Measurements from ENCODE around the gene UMODL1.

The UMODL1 gene

GRCh38 chr21:42042651-42043050, 28.5 kb upstream of the UMODL1 start:
- no peak for DNase-seq (ENCODE audit: low read depth)
- TF ChIP-seq, protein P1, sequence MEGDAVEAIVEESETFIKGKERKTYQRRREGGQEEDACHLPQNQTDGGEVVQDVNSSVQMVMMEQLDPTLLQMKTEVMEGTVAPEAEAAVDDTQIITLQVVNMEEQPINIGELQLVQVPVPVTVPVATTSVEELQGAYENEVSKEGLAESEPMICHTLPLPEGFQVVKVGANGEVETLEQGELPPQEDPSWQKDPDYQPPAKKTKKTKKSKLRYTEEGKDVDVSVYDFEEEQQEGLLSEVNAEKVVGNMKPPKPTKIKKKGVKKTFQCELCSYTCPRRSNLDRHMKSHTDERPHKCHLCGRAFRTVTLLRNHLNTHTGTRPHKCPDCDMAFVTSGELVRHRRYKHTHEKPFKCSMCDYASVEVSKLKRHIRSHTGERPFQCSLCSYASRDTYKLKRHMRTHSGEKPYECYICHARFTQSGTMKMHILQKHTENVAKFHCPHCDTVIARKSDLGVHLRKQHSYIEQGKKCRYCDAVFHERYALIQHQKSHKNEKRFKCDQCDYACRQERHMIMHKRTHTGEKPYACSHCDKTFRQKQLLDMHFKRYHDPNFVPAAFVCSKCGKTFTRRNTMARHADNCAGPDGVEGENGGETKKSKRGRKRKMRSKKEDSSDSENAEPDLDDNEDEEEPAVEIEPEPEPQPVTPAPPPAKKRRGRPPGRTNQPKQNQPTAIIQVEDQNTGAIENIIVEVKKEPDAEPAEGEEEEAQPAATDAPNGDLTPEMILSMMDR (IDR thresholded peaks at IDR 0.05; ENCODE audit: control insufficient read depth, insufficient read depth, low read depth, low read length, missing control alignments): no peak
- no peak overlapping the region for H3K4me3 ChIP-seq (ENCODE audit: control insufficient read depth, low read depth, low read length)

- DNase-seq (ENCODE audit: low read depth): no peak
- TF ChIP-seq, protein P1 (IDR thresholded peaks at IDR 0.05; ENCODE audit: control insufficient read depth, insufficient read depth, low read depth, low read length, missing control alignments): no peak
- H3K4me3 ChIP-seq (ENCODE audit: control insufficient read depth, low read depth, low read length): no peak overlapping the region
These were observed 27.8 kb upstream of the UMODL1 start for GRCh38 chr21:42043201-42043895.

DNA sequence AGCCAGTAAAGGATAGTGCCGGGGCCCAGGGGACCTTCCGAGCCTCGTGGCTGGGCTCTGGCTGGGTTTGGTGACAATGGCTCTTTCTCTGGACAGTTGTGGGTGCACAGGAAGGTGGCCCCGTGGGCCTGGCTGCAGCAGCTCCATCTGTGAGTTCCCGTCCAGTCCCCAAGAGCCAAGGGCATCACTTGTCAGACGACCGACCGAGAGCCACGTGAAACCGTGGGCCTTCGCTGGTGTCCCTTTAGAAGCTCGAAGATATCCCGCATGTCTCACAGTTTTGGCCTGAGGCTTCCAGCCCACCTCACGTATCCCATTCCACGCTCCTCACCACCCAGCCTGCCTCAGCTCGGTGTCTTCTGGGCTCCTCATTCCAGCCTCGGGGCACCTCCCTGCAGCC, 27.2 kb upstream of the UMODL1 start:
- no peak for DNase-seq (ENCODE audit: low read depth)
- no peak overlapping the region for H3K4me3 ChIP-seq (ENCODE audit: control insufficient read depth, low read depth, low read length)
- TF ChIP-seq, protein P1 (IDR thresholded peaks at IDR 0.05; ENCODE audit: control insufficient read depth, insufficient read depth, low read depth, low read length, missing control alignments): no peak

DNA sequence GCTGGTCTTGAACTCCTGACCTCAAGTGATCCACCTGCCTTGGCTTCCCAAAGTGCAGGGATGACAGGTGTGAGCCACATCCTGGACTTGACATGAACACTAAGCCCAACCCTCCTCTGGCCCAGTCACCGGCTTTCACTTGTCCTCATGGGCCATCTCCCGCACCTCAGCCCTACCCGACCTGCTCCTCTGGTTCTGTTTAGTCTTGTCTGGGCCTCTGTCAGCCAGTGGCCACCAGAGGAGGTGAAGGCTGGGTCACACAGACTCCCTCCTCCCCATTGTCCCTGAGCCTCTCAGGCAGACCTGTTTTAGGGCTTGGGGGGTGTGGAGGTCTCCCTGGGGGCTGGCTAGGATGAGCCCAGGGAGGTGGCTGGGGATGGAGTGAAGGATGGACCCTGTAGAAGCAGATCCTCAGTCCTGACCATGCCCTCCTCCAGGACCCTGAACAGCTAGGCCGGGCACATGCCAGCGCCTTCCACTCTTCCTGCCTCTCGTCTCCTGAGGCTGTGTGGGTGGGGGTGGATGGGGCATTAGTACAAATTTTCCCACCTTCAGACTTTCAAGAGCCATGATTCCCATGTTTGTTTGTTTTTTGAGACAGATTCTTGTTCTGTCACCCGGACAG, 26.1 kb upstream of the UMODL1 start:
- no peak for DNase-seq (ENCODE audit: low read depth)
- TF ChIP-seq, protein P1 (IDR thresholded peaks at IDR 0.05; ENCODE audit: control insufficient read depth, insufficient read depth, low read depth, low read length, missing control alignments): no peak
- H3K4me3 ChIP-seq (ENCODE audit: control insufficient read depth, low read depth, low read length): no peak overlapping the region

- peak; percentile 95 for DNase-seq (ENCODE audit: low read depth)
- no peak overlapping the region for H3K4me3 ChIP-seq (ENCODE audit: control insufficient read depth, low read depth, low read length)
- TF ChIP-seq, protein P1 (IDR thresholded peaks at IDR 0.05; ENCODE audit: control insufficient read depth, insufficient read depth, low read depth, low read length, missing control alignments): no peak
These were observed 23.1 kb upstream of the UMODL1 start for GRCh38 chr21:42047821-42048613.

DNA sequence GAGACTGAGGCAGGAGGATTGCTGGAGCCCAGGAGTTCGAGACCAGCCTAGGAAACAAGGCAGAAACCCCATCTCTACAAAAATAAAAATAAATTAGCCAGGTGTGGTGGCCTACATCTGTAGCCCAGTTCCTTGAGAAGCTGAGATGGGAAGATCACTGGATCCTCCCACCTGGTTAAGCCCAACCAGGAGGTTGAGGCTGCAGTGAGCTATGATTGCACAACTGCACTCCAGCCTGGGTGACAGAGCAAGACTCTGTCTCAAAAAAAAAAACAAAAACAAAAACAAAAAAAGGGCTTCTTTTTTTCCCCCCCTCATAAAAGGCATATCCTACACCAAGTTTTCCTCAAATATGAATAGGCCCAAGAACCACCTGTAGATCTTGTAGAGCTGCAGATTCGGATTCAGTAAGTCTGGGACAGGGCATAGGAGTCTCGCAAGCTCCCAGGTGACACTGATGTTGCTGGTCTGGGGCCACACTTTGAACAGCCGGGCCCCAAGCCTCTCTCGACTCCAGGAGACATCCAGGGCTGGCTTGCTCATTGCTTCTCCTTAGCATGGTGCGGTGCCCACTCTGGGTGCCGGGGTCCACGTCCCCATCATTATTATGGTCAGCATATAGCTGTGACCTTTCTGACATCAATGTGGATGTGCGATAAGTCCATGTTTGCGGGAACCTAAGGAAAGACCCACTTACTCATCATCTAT, 22.1 kb upstream of the UMODL1 start:
- H3K4me3 ChIP-seq (ENCODE audit: control insufficient read depth, low read depth, low read length): no peak overlapping the region
- no peak for DNase-seq (ENCODE audit: low read depth)
- TF ChIP-seq, protein P1 (IDR thresholded peaks at IDR 0.05; ENCODE audit: control insufficient read depth, insufficient read depth, low read depth, low read length, missing control alignments): no peak
